GM19463 (cell line): ENCODE results near the gene PLEKHG1.
A peak's percentile ranks its signal among the peaks of the same experiment; 100 is the strongest.

Experiments
- ATAC-seq: cut with Tn5 transposase; IDR thresholded peaks from one replicate; pipeline ENCODE4 v1.9.1; 2021; ENCODE audit warnings: mild to moderate bottlenecking, moderate library complexity; ENCODE audit not compliant: unreplicated experiment

The PLEKHG1 gene

GRCh38 chr6:150599199-150600009, at the start of gene PLEKHG1:
PLEKHG1 (plus strand) TSS chr6:150599885; CDS start chr6:150733682, 133,797 bp downstream.
- ATAC-seq = peak; percentile 67

DNA sequence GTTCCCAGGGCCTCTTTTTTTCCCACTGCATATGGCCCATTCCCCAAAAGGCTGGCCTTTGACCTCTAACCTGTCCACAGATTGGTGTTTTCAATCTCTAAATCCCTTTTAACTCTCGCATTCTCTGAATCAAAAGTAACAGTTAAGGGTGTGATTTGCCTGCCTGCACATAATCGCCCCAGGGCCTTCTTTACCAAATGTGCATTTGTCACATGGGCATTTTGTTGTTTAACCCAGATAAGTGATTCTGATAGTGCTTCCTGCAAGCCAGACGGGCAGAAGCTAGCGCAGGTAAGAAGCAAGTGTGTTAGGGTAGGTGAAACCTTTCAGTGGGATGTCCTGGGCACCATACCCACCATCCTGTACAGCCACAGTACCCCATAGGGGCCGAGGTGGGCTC, 49.4 kb upstream of the PLEKHG1 start:
- ATAC-seq = no peak

DNA sequence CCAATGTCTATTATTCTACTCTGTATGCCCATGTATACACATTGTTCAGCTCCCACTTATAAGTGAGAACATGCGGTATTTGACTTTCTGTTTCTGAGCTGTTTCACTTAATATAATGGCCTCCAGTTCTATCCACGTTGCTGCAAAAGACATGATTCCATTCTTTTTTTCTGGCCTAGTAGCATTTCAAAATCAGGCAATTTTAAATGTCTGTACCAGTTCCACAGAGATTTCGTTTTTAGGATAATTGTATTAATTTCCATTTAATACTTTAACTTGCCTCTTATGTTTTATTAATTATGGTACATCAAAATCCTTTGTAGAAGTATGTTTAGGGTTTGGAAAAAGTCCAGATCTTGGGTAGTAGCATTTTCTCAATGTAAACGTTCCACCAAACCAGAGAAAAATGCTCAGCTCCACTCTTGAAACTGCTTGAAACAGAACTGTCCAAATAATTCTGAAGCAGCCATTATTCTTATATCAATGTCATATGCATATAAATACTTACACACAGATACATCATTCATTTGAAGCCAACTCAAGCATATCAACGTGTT, 42.6 kb upstream of the PLEKHG1 start:
- ATAC-seq = no peak

DNA sequence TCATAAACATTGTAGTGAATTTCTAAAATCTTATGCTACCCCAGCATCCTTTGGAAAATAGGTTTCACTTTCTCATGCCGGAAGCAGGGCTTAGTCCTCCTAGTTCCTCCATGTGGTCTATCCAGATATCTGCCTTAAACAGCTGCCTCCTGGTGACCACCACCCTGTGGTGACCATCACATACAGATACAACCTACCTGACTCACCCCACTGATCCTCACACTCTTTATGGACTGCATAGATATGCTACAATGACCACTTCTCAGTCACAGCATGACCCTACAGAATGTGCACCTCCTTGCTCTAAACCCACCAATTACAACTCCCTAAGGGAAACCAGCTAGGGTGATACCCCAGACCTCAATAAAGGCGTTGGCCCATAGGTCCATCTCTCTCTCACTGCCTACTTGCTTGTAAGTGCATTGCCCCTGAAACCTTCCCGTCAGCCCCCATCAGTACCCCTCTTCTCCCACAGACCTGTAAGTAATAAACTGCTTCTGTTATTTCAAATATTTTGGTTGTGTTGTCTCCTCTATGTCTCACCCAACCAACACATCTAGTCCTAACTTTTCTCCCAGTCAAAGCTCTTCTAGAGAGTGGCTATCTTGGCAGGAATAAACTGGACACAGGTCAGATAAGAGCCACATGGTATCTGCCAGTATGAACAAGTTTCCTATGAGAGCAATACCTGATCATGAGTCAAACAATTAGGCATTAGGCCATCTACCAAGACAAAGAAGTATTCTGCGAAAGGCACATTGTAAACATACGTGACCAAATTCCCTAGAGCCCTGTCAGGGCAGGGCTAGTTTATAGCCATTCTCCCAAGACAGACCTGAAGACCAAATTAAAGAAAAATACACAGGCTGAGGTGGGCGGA, 39.4 kb upstream of the PLEKHG1 start:
- ATAC-seq = no peak

DNA sequence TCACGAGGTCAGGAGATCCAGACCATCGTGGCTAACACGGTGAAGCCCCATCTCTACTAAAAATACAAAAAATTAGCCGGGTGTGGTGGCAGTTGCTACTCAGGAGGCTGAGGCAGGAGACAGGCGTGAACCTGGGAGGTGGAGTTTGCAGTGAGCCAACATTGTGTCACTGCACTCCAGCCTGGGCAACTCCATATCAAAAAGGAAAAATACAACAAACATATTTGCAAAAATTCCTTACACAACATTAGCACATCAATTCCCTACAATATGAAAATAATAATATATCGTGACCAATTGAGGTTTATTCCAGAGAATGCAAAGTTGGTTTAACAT, 38.8 kb upstream of the PLEKHG1 start:
- no peak for ATAC-seq

- no peak for ATAC-seq
These were observed 33.7 kb upstream of the PLEKHG1 start for GRCh38 chr6:150565945-150566344.

- no peak for ATAC-seq
These were observed 33.2 kb upstream of the PLEKHG1 start for GRCh38 chr6:150566486-150566885.

- no peak for ATAC-seq
These were observed 32.3 kb upstream of the PLEKHG1 start for GRCh38 chr6:150567380-150567779.

DNA sequence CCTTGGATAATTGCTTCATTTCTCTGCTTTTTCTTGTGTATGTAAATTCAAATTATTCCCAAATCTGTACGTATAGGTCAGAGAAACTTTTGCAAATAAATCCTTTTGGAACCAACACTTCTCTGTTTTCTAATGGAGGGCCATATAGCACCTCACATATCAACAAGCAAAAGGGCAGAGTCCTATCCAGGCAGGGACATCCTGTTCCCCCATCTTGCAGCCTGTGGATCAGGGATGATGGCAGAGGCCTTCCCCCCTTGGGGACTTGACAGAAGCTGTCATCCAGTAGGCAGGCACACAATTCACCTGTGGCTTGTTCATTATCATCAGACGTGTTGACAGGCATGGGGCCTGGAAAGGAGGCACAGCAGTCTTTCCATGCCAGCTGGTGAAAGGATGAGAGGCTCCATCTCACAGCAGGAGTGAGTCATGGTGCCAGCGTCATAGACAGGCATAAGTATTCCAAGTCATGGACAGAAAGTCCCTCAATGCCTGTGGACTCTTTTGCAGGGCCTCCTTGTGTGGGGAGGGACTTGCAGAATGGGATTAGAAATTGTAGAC, 31.8 kb upstream of the PLEKHG1 start:
- no peak for ATAC-seq

DNA sequence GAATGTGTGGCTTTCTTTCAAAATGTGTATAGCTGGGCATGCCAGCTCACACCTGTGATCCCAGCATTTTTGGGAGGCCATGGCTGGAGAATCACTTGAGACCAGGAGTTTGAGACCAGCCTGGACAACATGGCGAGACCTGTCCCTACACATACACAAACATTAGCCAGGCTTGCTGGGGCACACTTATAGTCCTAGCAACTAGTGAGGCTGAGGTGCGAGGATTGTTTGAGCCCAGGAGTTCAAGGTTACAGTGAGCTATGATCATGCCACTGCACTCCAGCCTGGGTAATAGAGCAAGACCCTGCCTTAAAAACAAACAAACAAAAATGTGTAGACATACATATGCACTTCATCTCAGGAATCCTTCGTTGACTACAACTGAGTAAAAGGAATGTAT, 31.1 kb upstream of the PLEKHG1 start:
- no peak for ATAC-seq

- no peak for ATAC-seq
These were observed 30.5 kb upstream of the PLEKHG1 start for GRCh38 chr6:150569161-150569560.

GRCh38 chr6:150573041-150573681, 26.5 kb upstream of the PLEKHG1 start:
- ATAC-seq = no peak

DNA sequence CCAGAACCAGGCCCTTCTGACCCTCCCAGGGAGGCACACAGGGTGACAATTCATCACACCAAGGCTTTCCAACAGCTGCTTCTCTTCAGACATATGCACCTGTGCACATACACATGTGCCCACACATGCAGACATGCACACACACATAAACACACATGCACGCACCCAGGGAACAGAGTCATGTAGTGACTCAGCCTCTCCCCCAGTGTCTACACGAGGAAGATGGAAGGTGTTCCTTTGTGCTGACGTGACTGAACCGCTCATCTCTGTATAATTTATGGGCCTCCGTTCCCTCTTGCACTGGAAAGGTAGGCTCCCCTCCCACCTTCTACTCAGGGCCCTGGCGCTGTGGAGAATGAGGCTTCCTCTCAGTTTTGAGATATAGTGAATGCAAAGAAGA, 23.8 kb upstream of the PLEKHG1 start:
- no peak for ATAC-seq

DNA sequence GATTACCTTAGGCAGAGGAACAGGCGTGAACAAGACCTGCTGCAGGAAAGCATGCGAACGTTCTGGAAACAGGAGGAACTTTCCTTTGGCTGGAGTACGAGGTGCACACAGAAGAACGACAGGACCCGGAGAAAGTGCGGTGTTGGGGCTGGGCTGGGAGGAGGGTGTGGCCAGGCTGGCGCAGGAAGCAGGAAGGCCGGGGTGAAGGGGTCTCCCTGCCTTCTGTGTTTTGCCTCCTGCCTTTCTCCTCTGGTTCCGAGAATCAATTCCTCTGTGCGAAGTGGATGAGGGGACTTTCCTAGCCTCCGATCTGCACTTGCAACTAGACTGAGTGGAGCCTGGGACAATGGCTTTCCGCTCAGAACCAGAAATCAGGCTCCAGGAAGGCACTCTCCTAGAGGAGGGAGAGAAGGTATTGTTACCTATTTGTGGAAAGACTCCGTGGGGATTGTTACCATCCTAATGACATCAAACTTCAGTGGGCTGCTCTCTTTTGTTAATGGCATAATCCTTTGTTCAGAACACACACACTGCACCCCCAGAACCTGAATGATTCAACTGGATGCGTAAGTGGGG, 22.9 kb upstream of the PLEKHG1 start:
- ATAC-seq = no peak

- no peak for ATAC-seq
These were observed 20.1 kb upstream of the PLEKHG1 start for GRCh38 chr6:150579611-150580010.

GRCh38 chr6:150580489-150580888, 19.2 kb upstream of the PLEKHG1 start:
- no peak for ATAC-seq

- no peak for ATAC-seq
These were observed 15.6 kb upstream of the PLEKHG1 start for GRCh38 chr6:150584065-150584464.

DNA sequence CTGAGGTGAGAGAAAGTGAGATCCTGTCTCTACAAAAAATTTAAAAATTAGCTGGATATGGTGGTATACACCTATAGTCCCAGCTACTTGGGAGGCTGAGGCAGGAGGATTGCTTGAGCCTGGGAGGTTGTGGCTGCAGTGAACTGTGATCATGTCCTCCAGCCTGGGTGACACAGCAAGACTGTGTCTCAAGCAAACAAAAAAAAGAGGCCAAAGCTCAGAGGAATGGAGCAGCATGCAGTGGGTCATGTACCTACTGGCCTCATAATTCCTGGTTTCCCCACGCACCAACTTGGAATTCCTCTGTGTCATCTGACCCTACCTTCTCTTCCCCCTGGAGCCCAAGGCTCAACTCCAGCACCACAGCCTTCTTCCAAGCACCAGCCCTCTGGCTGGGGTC, 15.1 kb upstream of the PLEKHG1 start:
- ATAC-seq = no peak

GRCh38 chr6:150586850-150587359, 12.8 kb upstream of the PLEKHG1 start:
- no peak for ATAC-seq

GRCh38 chr6:150587637-150588036, 12.0 kb upstream of the PLEKHG1 start:
- no peak for ATAC-seq
